Thyroid gland (tissue), 4 donors: ENCODE data around the gene ZRANB3. TPM values are rescaled to one million over a fixed set of nuclear protein-coding genes. Genes with fewer than 3 reads are reported as not detected.

Experiments used
- small RNA-seq: library from RNA; depleted of rRNA; stranded (forward); fragments of <200 nt; gene quantifications from one replicate; pipeline ENCODE3, GENCODE V24; 2016
- total RNA-seq, 4 donors: library from RNA; depleted of rRNA; stranded (reverse); fragments of >200 nt; gene quantifications; one replicate each; pipeline ENCODE4 v1.2.3, GENCODE V29; 2016

The ZRANB3 gene
- total RNA-seq, 4 donors from 2014 or later, result 3.1 to 12.2 (median 9.3) TPM

Small RNA genes lying within 50 kb of the gene (small RNA-seq; reads per million reads assigned to genes)
- 3.7 reads per million, percentile 79 among the genes with 10 or more reads in this experiment for gene SNORA40B

Other genes with a start within 250 kb of the ZRANB3 start
- gene R3HDM1, start 266 bp upstream of the ZRANB3 start, total RNA-seq, result 10 to 100 TPM; 24.0 to 40.4 (median 30.4) TPM
- 100 to 1,000 TPM in 2 of 4 donors, 10 to 100 TPM in 2; 83.6 to 134 (median 98.6) TPM for gene UBXN4, start 210.6 kb upstream of the ZRANB3 start, total RNA-seq